Embryonic facial prominence (tissue), 1 donor: ENCODE measurements around the gene AIMP2.
"Not testable (repeated sequence)": the region's sequence is repeated elsewhere in the genome, so short reads cannot be mapped to it uniquely, and the experiment has no call there.

ENCODE experiments used
- DNase-seq: peaks from one replicate; pipeline ENCODE4 v3.0.0-alpha.2; 2016; ENCODE audit errors: extremely low spot score

The AIMP2 gene

GRCh38 chr7:6026011-6026819 is 17.1 kb downstream of the AIMP2 start:
- DNase-seq: no peak

GRCh38 chr7:6026820-6027311 is 17.8 kb downstream of the AIMP2 start:
- no peak for DNase-seq

- no peak for DNase-seq
These were observed 18.8 kb downstream of the AIMP2 start for GRCh38 chr7:6027806-6028365.

GRCh38 chr7:6028563-6028962 is 19.5 kb downstream of the AIMP2 start:
- DNase-seq: no peak

GRCh38 chr7:6030988-6031387 is 21.9 kb downstream of the AIMP2 start, which contains the start of gene ANKRD61:
ANKRD61 (plus strand) TSS chr7:6031376; CDS start chr7:6031376, 0 bp downstream.
- DNase-seq: no peak

- DNase-seq: no peak
These were observed 22.5 kb downstream of the AIMP2 start for GRCh38 chr7:6031567-6031966.

- DNase-seq: no peak
These were observed 23.1 kb downstream of the AIMP2 start for GRCh38 chr7:6032167-6032566.

GRCh38 chr7:6032641-6033040 is 23.6 kb downstream of the AIMP2 start:
- no peak for DNase-seq

- no peak for DNase-seq
These were observed 26.1 kb downstream of the AIMP2 start for GRCh38 chr7:6035165-6035564.

- no peak for DNase-seq
These were observed 26.6 kb downstream of the AIMP2 start for GRCh38 chr7:6035686-6036085.

GRCh38 chr7:6049780-6050179 is 40.7 kb downstream of the AIMP2 start:
- DNase-seq: no peak

- not testable (repeated sequence) for DNase-seq
These were observed 42.1 kb downstream of the AIMP2 start for GRCh38 chr7:6051185-6051584.

GRCh38 chr7:6056616-6057015 is 47.5 kb downstream of the AIMP2 start:
- no peak for DNase-seq

- no peak for DNase-seq
These were observed 48.5 kb downstream of the AIMP2 start for GRCh38 chr7:6057316-6058129.

GRCh38 chr7:6059941-6060340 is 50.9 kb downstream of the AIMP2 start:
- not testable (repeated sequence) for DNase-seq

- DNase-seq: no peak
These were observed 62.3 kb downstream of the AIMP2 start for GRCh38 chr7:6071406-6071805.
